Common myeloid progenitor, CD34-positive (primary cell): ENCODE results near the gene LARP1.

Experiments used
- CTCF ChIA-PET: fragments of 350-600 bp; sonication (Branson Sonifier 250); formaldehyde crosslinking; loops from one replicate; lab custom pipeline; 2021; ENCODE audit warnings: antibody characterized with exemption; lab: Charles Lee
- POLR2A ChIA-PET: fragments of 350-600 bp; sonication (Branson Sonifier 250); formaldehyde crosslinking; loops from one replicate; lab custom pipeline; 2021; ENCODE audit warnings: antibody characterized with exemption; lab: Charles Lee
- DNase-seq, 3 donors: peaks; one replicate each; pipeline versions ENCODE4 v3.0.0 to v3.0.0-alpha.2; 2013
- H3K27ac ChIP-seq, 2 experiments: 1 replicate in 1 of 2; 2 replicates in 1 of 2; pipeline ENCODE4 v1.7.0; 2013; ENCODE audit warnings: inconsistent platforms in 2 of 2, low read length in 2 of 2, mild to moderate bottlenecking in 2 of 2, low read depth in 1 of 2, moderate library complexity in 1 of 2; ENCODE audit not compliant: severe bottlenecking in 2 of 2, insufficient read depth in 1 of 2, poor library complexity in 1 of 2
- H3K27me3 ChIP-seq, 5 experiments: replicated peaks in 2 of 5; 1 replicate in 3 of 5; 2 replicates in 2 of 5; pipeline versions ENCODE4 v1.6.1 to v1.7.0; 2013; ENCODE audit warnings: low read length in 4 of 5, mild to moderate bottlenecking in 2 of 5, moderate library complexity in 2 of 5, inconsistent platforms in 1 of 5; ENCODE audit not compliant: insufficient read depth in 5 of 5, control insufficient read depth in 4 of 5
- H3K36me3 ChIP-seq, 4 experiments: 1 replicate in 2 of 4; 2 replicates in 2 of 4; pipeline versions ENCODE4 v1.6.1 to v1.7.0; 2013; ENCODE audit warnings: low read length in 3 of 4, control low read depth in 1 of 4, mild to moderate bottlenecking in 1 of 4; ENCODE audit not compliant: control insufficient read depth in 4 of 4, insufficient read depth in 4 of 4
- H3K4me1 ChIP-seq, 4 experiments: 1 replicate in 3 of 4; 2 replicates in 1 of 4; pipeline versions ENCODE4 v1.6.1 to v1.7.1; 2013; ENCODE audit warnings: low read length in 3 of 4, mild to moderate bottlenecking in 3 of 4, control low read depth in 1 of 4, inconsistent platforms in 1 of 4, moderate library complexity in 1 of 4; ENCODE audit not compliant: control insufficient read depth in 4 of 4, insufficient read depth in 4 of 4; ENCODE audit errors: control extremely low read depth in 1 of 4
- H3K4me3 ChIP-seq, 7 experiments: 1 replicate in 4 of 7; 2 replicates in 3 of 7; pipeline versions ENCODE4 v1.5.1 to v1.7.0; 2013; ENCODE audit warnings: mild to moderate bottlenecking in 7 of 7, low read length in 6 of 7, moderate library complexity in 6 of 7, inconsistent platforms in 2 of 7, low read depth in 2 of 7, control low read depth in 1 of 7; ENCODE audit not compliant: insufficient read depth in 4 of 7, control insufficient read depth in 1 of 7; ENCODE audit errors: extremely low read depth in 1 of 7
- H3K9me3 ChIP-seq, 5 experiments: 1 replicate in 4 of 5; 2 replicates in 1 of 5; pipeline versions ENCODE4 v1.6.1 to v1.7.1; 2013; ENCODE audit warnings: low read length in 4 of 5, mild to moderate bottlenecking in 2 of 5, inconsistent platforms in 1 of 5, low read depth in 1 of 5, moderate library complexity in 1 of 5; ENCODE audit not compliant: control insufficient read depth in 4 of 5, insufficient read depth in 2 of 5; ENCODE audit errors: control extremely low read depth in 1 of 5
- WGBS: methylation state at CpG from one replicate; pipeline ENCODE4 v1.1.5; 2013; ENCODE audit not compliant: insufficient coverage; 5-methylcytosine and 5-hydroxymethylcytosine counted together

The LARP1 gene

DNA sequence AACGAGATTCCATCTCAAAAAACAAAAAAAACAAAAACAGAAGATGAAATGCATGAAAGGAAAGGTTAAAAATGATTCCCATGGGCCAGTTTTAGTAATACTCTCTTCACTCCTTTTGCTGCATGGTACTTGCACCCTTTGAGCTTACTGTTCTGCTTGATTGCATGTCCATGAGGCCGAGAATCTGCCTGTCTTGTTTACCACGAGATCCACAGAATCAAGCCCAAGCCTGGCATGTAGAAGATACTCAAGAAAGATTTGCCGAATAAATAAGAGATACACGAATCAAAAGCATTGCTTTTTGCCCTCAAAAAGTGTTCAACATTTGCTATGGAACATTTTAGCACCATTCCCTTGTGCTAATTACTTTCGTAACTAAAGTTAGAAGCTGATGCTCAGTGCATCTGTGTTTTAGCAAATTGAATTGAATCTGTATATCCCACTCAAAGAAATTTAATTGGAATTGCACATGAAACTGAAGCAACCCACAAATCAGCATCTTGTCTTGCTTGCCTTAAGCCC, 94.1 kb downstream of the LARP1 start:
- Histone ChIP-seq H3K27me3 (no peaks in the 10 kb centered on the region), H3K9me3 (no peaks in the 10 kb centered on the region), H3K27ac (no peak overlapping the region), H3K4me3 (peak overlapping the region in 2 of 7 experiments; percentile 49 to 75), H3K36me3 (no peaks in the 10 kb centered on the region), H3K4me1 (peaks cover 4 to 17% (median 14%) of the 10 kb centered on the region in 4 experiments)
- no peak for DNase-seq
- 91% methylated on average over 6 of the region's 6 CpGs for WGBS
- ChIA-PET CTCF (interaction anchor here (1.5 to 1.9 kb wide), 3 partner anchors 13 to 97 kb away, joined by 3 to 5 read pairs (median 4); no protein-coding TSS in a partner anchor), POLR2A (no interaction called here)

DNA sequence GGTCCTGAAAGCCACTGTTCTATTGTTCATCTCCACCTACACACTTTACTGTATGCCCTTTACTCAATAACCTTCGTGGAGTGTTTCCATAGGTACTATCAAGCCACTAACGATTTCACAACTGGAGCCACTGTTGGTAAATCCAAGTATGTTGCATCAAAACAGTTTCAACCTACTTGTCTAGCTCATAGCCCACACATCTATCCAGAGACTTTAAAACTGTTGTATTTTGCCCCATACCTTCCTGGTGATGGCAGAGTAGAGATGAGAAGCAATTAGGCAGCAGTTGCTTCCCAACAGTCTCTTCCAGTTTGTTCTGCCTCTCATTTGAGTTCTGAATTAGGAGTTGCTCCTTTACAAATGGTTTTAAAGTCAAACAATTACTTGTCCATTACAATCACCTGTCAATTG, 94.6 kb downstream of the LARP1 start:
- no peaks in the 10 kb centered on the region for H3K9me3 ChIP-seq
- POLR2A ChIA-PET = interaction anchor here (0.5 kb wide), 1 partner anchor 114 kb away, joined by 4 read pairs; no protein-coding TSS in a partner anchor
- CTCF ChIA-PET = interaction anchor here (1.1 to 1.9 kb wide), 4 partner anchors 9 to 96 kb away, joined by 3 to 5 read pairs (median 4); no protein-coding TSS in a partner anchor
- 83% methylated on average over 2 of the region's 2 CpGs for WGBS
- H3K36me3 ChIP-seq = no peaks in the 10 kb centered on the region
- peak in 1 of 3 donors; percentile 16 for DNase-seq
- H3K27me3 ChIP-seq = no peaks in the 10 kb centered on the region
- peaks cover 4 to 17% (median 14%) of the 10 kb centered on the region in 4 experiments for H3K4me1 ChIP-seq
- H3K4me3 ChIP-seq = peak overlapping the region in 5 of 7 experiments; percentile 25 to 75 (median 63)
- H3K27ac ChIP-seq = peak overlapping the region in 1 of 2 experiments; percentile 37

DNA sequence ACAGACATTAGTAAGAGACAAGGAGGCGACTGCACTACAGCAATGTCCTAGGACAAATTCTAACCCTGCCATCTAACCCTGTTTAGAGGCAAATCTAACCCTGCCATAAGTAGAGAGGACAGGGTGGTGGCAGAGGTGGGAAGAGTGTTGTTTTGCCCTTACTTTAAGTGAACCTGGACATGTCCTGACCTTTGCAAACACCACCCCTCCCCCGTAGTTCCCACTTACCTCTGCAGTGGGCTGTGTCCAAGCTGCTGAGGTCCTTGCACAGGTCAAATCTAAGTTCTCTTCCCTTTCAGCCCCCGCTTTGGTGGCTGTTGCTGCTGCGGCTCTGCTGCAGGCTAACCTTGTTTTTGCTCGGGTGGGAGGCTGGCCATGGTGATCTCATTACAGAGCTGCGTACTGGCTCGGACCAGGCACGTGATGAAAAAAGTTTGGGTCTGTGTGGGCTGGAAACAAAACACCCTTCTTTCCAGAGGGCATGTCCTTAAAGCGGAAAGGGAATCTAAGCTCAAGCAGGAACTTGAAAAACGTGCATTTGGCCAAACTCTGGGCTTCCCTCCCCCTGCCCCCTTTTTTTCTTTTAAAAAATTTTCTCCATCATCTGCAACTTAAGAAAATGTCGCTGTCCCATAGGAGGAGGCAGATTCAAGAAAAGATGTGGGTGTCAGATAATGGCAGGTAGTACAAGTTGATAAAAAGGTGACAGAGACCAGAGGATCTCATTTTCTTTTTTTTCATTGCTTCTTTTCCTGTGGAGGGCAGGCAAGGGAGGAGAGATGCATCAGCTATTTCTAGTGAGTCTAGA, 95.3 kb downstream of the LARP1 start, which contains the start of gene FAXDC2:
Gene FAXDC2, minus strand, starts transcription at position 349 of the 808 bp plus-strand sequence. CDS start 12,425 bp downstream, outside the sequence.
- ChIA-PET CTCF (interaction anchor here (1.1 to 1.9 kb wide), 5 partner anchors 9 to 96 kb away, joined by 3 to 5 read pairs (median 4); no protein-coding TSS in a partner anchor), POLR2A (interaction anchor here (0.5 kb wide), 1 partner anchor 115 kb away, joined by 4 read pairs; no protein-coding TSS in a partner anchor)
- peak in 2 of 3 donors; percentile 51 to 58 for DNase-seq
- peak within 1 kb of the TSS in 1 of 2 experiments; percentile 37 for H3K27ac ChIP-seq
- H3K4me3 ChIP-seq = peak within 1 kb of the TSS in 6 of 7 experiments; percentile 25 to 75 (median 56)
- no peaks in the 10 kb centered on the region for H3K9me3 ChIP-seq
- H3K27me3 ChIP-seq = no peaks in the 10 kb centered on the region
- no peaks in the 10 kb centered on the region for H3K36me3 ChIP-seq
- peaks cover 4 to 17% (median 14%) of the 10 kb centered on the region in 4 experiments for H3K4me1 ChIP-seq
- 4% methylated on average over 10 of the region's 11 CpGs for WGBS

DNA sequence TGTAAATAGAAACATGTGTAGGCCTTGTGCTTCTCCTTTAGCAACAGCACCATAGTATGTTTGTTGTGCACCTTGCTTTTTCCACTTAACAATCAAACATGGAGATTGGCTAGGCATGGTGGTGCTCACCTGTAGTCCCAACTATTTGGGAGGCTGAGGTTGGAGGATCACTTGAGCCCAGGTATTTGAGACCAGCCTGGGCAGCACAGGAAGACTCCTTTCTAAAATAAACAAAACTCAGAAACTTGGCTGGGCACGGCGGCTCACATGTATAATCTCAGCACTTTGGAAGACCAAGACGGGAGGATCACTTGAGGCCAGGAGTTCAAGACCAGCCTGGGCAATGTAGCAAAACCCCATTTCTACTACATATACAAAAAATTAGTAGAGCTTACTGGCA, 96.2 kb downstream of the LARP1 start:
- POLR2A ChIA-PET = no interaction called here
- CTCF ChIA-PET = interaction anchor here (1.0 to 1.9 kb wide), 3 partner anchors 15 to 17 kb away, joined by 3 to 5 read pairs (median 3); no protein-coding TSS in a partner anchor
- no peaks in the 10 kb centered on the region for H3K27me3 ChIP-seq
- H3K4me3 ChIP-seq = peak overlapping the region in 1 of 7 experiments; percentile 68
- H3K4me1 ChIP-seq = peaks cover 4 to 17% (median 14%) of the 10 kb centered on the region in 4 experiments
- WGBS = no CpG with 5 or more reads among the region's 3 CpGs
- no peaks in the 10 kb centered on the region for H3K9me3 ChIP-seq
- no peak for DNase-seq
- no peak overlapping the region for H3K27ac ChIP-seq
- no peaks in the 10 kb centered on the region for H3K36me3 ChIP-seq

DNA sequence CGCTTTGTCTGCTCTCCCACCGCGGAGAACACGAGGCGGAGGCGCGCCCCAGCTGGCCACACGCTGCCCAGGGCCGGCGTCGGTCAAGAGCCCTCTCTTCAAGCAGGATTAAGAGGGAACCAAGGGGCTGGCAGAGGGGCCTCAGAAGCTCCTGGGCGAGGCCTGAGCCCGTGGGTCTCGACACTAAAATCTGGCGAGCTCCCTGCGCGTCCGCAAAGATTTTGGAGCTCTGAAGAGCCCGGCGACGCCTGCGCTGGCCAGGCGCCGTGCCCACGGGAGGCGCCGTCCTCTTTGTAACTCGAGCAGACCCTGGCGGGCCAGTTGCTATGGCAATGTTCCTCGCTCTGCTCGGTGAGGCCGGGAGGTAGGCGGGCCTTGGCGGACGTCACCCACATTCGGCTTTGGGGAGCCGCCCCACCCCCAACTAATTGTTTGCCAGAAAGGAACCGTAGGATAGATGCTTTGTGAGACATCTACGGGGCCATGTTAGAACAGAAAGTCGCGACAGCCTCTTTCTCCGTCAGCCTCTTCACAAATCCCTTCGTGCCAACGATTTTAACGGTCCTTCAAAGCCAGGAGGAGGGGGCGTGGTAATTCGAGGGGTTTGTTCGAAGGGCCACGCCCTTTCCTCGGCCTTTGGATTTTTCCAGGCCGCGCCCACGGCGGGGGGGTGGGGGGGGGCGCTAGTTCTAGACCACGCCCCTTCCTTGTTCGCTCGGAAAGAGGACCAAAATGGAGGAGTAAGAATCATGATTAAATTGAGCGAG, 102.5 kb downstream of the LARP1 start:
- 0% methylated on average over 38 of the region's 59 CpGs for WGBS
- peak overlapping the region; percentile 80 to 100 (median 92) for H3K4me3 ChIP-seq
- DNase-seq = peak; percentile 94 to 98 (median 97)
- H3K27me3 ChIP-seq = no peaks in the 10 kb centered on the region
- ChIA-PET CTCF (interaction anchor here (0.6 to 1.6 kb wide), 7 partner anchors 10 to 397 kb away, joined by 3 to 5 read pairs (median 3); no protein-coding TSS in a partner anchor), POLR2A (interaction anchor here (0.5 kb wide), 1 partner anchor 16 kb away, joined by 4 read pairs; no protein-coding TSS in a partner anchor)
- peaks cover 0 to 3% (median 0%) of the 10 kb centered on the region in 4 experiments for H3K36me3 ChIP-seq
- no peaks in the 10 kb centered on the region for H3K9me3 ChIP-seq
- H3K27ac ChIP-seq = peak overlapping the region; percentile 95 to 98
- H3K4me1 ChIP-seq = peaks cover 28 to 41% (median 35%) of the 10 kb centered on the region in 4 experiments

DNA sequence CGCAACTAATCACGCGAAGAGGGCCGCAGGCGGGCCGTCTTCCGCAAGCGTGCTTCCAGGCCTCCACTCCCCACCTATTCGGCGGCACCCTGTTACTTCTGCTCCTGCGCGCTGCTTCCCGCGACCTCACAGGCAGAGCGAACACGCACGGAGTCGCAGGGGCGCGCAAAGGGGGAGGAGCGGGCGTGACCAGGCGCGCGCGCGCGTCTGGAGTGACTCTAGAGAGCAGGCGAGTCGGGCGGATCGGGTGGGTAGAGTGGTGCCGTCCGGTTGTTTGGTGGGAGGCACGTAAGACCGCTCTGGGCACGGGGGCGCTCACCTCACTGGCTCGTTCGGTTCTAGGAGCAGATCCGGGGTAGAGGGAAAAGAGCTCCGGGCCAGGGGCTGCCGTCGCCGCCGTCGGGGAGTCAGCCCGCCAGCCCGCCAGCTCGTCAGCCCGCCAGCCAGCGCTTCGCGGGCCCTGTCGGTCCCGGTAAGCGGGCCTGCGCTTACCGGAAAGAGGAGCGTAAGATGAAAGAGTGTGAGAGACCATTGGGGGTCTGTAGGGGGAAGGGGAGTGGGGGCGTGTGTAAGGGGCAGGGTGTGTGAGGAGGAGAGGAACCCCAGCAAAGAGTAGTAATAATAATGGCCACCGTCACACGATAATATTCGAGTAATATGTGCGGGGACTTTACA, 103.3 kb downstream of the LARP1 start, which contains the start of gene CNOT8:
Gene CNOT8, plus strand, starts transcription at position 331 of the 675 bp plus-strand sequence. CDS start 4,652 bp downstream, outside the sequence.
- CTCF ChIA-PET = interaction anchor here (1.0 kb wide), 1 partner anchor 9 kb away, joined by 3 read pairs; no protein-coding TSS in a partner anchor
- under 1% methylated on average over 47 of the region's 65 CpGs for WGBS
- Histone ChIP-seq H3K9me3 (no peaks in the 10 kb centered on the region), H3K27ac (peak within 1 kb of the TSS; percentile 95 to 98), H3K36me3 (peaks cover 0 to 10% (median 4%) of the 10 kb centered on the region in 4 experiments), H3K27me3 (no peaks in the 10 kb centered on the region), H3K4me1 (peaks cover 28 to 41% (median 35%) of the 10 kb centered on the region in 4 experiments), H3K4me3 (peak within 1 kb of the TSS; percentile 80 to 100 (median 92))
- POLR2A ChIA-PET = interaction anchor here (0.7 kb wide), 1 partner anchor 21 kb away, joined by 3 read pairs; no protein-coding TSS in a partner anchor
- peak; percentile 99 for DNase-seq
